HG03280 (cell line): ENCODE measurements around the gene ATP13A5.

Experiments used
- ATAC-seq: cut with Tn5 transposase; IDR thresholded peaks from one replicate; pipeline ENCODE4 v1.9.1; 2021; ENCODE audit warnings: mild to moderate bottlenecking, moderate library complexity; ENCODE audit not compliant: unreplicated experiment

Gene ATP13A5

GRCh38 chr3:193346259-193346658 is 32.3 kb downstream of the ATP13A5 start:
- ATAC-seq = no peak

- no peak for ATAC-seq
Measured at GRCh38 chr3:193345431-193345830, 33.1 kb downstream of the ATP13A5 start.

- no peak for ATAC-seq
Measured at GRCh38 chr3:193344486-193344885, 34.1 kb downstream of the ATP13A5 start.

GRCh38 chr3:193343726-193344222 is 34.8 kb downstream of the ATP13A5 start:
- no peak for ATAC-seq

GRCh38 chr3:193342551-193342950 is 36.0 kb downstream of the ATP13A5 start:
- no peak for ATAC-seq

GRCh38 chr3:193335031-193335430 is 43.5 kb downstream of the ATP13A5 start:
- no peak for ATAC-seq

GRCh38 chr3:193333229-193333628 is 45.3 kb downstream of the ATP13A5 start:
- no peak for ATAC-seq

GRCh38 chr3:193330555-193331204 is 47.9 kb downstream of the ATP13A5 start:
- no peak for ATAC-seq

GRCh38 chr3:193317682-193318300 is 60.8 kb downstream of the ATP13A5 start:
- no peak for ATAC-seq

GRCh38 chr3:193314161-193314560 is 64.4 kb downstream of the ATP13A5 start:
- ATAC-seq = no peak

- ATAC-seq = no peak
Measured at GRCh38 chr3:193313061-193313958, 65.2 kb downstream of the ATP13A5 start.

- ATAC-seq = no peak
Measured at GRCh38 chr3:193310914-193311723, 67.4 kb downstream of the ATP13A5 start.

- no peak for ATAC-seq
Measured at GRCh38 chr3:193305356-193305755, 73.2 kb downstream of the ATP13A5 start.

- ATAC-seq = no peak
Measured at GRCh38 chr3:193301433-193301832, 77.1 kb downstream of the ATP13A5 start.

- ATAC-seq = no peak
Measured at GRCh38 chr3:193297421-193297820, 81.1 kb downstream of the ATP13A5 start.

GRCh38 chr3:193295985-193296384 is 82.6 kb downstream of the ATP13A5 start:
- no peak for ATAC-seq

- ATAC-seq = no peak
Measured at GRCh38 chr3:193292386-193292785, 86.2 kb downstream of the ATP13A5 start.

GRCh38 chr3:193271101-193271840 is 107.3 kb downstream of the ATP13A5 start:
- no peak for ATAC-seq

- ATAC-seq = no peak
Measured at GRCh38 chr3:193270451-193270850, 108.1 kb downstream of the ATP13A5 start.
